AG20443 (cell line): ENCODE results near the gene ENTPD3.
"Not testable (repeated sequence)": the region's sequence is repeated elsewhere in the genome, so short reads cannot be mapped to it uniquely, and the experiment has no call there.

Source experiments
- DNase-seq: peaks from one replicate; pipeline ENCODE4 v3.0.0; 2012; ENCODE audit warnings: low spot score, mixed read lengths

Gene ENTPD3

GRCh38 chr3:40407007-40407406 lies 20.0 kb downstream of the ENTPD3 start:
- DNase-seq: no peak

DNA sequence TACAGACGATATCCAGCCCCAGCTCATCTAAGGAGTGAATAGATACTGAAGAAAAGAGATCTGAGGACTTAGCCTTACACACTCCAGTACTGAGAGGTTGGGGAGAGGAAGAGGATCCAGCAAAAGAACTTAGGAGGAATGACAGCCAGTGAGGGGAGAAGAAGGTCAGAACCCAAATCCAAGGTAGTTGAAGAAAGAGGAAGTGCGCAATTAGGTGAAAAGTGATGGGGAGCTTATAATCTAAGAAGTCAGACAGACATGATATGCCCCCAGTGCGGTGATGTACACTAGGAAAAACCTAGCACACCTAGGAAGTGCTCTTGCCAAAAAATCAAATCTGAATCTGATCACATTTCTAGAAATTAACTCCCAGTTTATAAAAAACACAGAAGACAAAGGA lies 20.6 kb downstream of the ENTPD3 start:
- DNase-seq: no peak

GRCh38 chr3:40414270-40414669 lies 27.3 kb downstream of the ENTPD3 start:
- DNase-seq: no peak

GRCh38 chr3:40417845-40418543 lies 31.0 kb downstream of the ENTPD3 start:
- no peak for DNase-seq

DNA sequence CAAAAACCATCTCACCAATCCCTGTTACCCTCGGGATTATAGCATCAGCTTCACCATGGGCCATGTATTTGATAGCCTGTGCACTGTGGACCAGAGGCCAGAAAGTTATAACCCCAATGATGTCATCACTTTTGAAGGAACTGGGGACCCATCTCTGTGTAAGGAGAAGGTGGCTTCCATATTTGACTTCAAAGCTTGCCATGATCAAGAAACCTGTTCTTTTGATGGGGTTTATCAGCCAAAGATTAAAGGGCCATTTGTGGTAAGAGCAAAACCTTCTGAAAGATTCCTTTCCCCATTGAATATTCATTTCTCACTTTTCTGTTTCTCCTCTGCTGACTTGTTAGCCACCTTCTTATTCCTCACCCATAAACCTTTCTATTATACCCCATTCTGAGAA lies 35.9 kb downstream of the ENTPD3 start:
- no peak for DNase-seq

GRCh38 chr3:40427045-40427669 lies 40.2 kb downstream of the ENTPD3 start:
- no peak for DNase-seq

DNA sequence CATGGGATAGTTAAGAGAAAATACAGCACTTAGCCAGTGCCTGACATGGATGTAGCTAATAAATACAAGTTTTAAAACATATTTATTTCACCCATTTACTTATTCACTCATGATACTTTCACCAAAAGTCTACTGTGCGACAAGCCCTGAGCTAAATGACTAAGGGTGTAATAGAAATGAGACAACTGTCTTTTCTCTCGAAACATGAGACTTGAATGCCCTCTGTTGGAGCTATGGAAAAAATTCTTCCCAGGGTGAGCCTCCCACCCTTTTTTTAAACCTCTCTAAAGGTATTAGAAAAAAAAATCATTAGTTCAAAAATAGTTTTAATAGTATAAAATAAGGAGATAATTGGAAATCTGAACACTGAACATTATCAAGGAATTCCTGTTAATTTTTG lies 45.8 kb downstream of the ENTPD3 start:
- DNase-seq: no peak

DNA sequence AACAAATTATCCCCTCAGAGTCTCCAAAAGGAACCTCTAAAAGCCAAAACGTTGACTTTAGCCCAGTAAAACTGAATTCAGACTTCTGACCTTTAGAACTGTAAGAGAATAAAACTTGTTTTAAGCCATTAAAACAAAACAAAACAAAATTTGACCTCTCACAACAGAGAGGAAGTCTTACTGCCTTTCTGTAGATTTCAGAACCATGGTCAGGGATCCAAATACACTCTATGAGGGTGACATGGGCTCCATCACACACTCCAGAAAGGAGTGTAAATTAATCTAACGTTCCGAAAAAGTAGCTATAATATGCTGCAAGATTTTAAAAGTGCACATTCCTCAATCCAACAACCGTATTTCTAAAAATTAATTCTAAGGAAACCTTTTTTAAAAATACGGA lies 50.9 kb downstream of the ENTPD3 start:
- DNase-seq: no peak

GRCh38 chr3:40445062-40445461 lies 58.1 kb downstream of the ENTPD3 start:
- no peak for DNase-seq

GRCh38 chr3:40445880-40446279 lies 58.9 kb downstream of the ENTPD3 start:
- no peak for DNase-seq

GRCh38 chr3:40450438-40450837 lies 63.5 kb downstream of the ENTPD3 start:
- DNase-seq: no peak

DNA sequence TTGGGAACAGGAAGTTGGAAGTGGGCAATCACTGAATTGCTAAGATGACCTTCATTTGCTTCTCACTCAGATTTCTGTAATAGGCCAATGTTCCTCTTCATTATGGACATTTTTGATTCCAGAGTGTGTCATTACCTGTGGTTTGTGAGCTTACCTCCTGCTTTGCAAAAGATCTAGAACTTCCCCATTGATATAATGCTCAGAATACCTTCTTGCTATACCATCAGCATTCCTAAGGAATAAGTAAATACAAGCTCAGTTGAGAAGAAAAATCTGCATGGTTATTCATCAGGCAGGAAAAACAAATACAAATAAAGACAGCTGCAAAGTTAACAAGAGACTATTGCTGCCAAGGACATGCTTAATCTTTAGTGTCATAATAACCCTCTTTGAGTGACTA lies 64.6 kb downstream of the ENTPD3 start:
- no peak for DNase-seq

DNA sequence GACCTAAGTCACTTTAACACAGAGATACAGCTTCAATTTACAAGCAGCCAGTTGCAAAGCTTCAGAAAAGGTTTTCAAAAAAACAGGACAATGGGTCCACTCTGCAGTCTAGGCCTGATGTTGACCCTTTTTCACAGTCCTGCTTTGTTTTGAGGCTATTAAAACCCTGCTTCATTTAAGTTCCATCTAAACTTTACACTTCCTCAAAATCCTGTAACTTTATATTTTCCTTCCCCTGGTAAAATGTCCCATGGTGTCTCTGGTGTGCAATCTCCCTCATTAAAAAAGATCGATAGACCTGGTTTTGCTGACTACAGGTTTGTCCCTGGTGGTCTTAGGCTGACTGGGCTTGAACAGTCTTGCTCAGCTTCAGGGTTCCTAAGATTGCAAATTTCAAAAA lies 65.1 kb downstream of the ENTPD3 start:
- no peak for DNase-seq

- DNase-seq: no peak
Observed at GRCh38 chr3:40452562-40452875, 65.5 kb downstream of the ENTPD3 start.

GRCh38 chr3:40452876-40453730 lies 66.1 kb downstream of the ENTPD3 start:
- DNase-seq: peak; percentile 98

- no peak for DNase-seq
Observed at GRCh38 chr3:40453933-40454332, 66.9 kb downstream of the ENTPD3 start.

DNA sequence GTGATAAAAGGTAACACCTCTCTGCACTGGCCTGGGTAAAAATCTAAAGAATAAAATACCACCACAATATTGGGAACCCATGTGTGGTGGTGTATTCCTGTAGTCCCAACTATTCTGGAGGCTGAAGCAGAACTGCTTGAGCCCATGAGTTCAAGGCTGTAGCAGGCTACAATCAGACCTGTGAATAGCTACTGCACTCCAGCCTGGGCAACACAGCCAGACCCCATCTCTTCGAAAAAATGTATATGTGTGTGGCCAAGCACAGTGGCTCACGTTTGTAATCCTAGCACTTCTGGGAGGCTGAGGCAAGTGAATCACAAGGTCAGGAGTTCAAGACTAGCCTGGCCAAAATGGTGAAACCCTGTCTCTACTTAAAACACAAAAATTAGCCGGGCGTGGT lies 68.3 kb downstream of the ENTPD3 start:
- no peak for DNase-seq

GRCh38 chr3:40456279-40456939 lies 69.4 kb downstream of the ENTPD3 start:
- DNase-seq: no peak

GRCh38 chr3:40456940-40457823 lies 70.2 kb downstream of the ENTPD3 start, which contains the start of gene RPL14:
Gene RPL14, plus strand, starts transcription at chr3:40457339. Its CDS starts 133 bp downstream, at chr3:40457472.
- DNase-seq: peak; percentile 97

- DNase-seq: no peak
Observed at GRCh38 chr3:40458473-40458872, 71.5 kb downstream of the ENTPD3 start.

DNA sequence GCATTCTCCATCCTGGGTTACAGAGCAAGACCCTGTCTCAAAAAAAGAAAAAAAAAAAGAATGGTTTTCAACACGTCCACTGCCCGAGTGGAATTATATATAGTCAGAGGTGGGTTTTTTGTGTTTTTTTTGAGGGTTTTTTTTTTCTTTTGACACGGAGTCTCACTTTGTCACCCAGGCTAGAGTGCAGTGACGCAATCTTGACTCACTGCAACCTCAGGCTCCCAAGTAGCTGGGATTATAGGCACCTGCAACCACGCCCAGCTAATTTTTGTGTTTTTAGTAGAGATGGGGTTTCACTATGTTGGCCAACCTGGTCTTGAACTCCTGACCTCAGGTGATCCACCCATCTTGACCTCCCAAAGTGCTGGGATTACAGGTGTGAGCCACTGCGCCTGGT lies 73.5 kb downstream of the ENTPD3 start:
- DNase-seq: not testable (repeated sequence)

GRCh38 chr3:40461161-40461560 lies 74.2 kb downstream of the ENTPD3 start:
- DNase-seq: no peak
